KG1 (cell line): ENCODE data around the gene COQ10A.

Experiments used
- DNase-seq: peaks from one replicate; lab custom pipeline; 2025; lab: John Stamatoyannopoulos, UW

Gene COQ10A

DNA sequence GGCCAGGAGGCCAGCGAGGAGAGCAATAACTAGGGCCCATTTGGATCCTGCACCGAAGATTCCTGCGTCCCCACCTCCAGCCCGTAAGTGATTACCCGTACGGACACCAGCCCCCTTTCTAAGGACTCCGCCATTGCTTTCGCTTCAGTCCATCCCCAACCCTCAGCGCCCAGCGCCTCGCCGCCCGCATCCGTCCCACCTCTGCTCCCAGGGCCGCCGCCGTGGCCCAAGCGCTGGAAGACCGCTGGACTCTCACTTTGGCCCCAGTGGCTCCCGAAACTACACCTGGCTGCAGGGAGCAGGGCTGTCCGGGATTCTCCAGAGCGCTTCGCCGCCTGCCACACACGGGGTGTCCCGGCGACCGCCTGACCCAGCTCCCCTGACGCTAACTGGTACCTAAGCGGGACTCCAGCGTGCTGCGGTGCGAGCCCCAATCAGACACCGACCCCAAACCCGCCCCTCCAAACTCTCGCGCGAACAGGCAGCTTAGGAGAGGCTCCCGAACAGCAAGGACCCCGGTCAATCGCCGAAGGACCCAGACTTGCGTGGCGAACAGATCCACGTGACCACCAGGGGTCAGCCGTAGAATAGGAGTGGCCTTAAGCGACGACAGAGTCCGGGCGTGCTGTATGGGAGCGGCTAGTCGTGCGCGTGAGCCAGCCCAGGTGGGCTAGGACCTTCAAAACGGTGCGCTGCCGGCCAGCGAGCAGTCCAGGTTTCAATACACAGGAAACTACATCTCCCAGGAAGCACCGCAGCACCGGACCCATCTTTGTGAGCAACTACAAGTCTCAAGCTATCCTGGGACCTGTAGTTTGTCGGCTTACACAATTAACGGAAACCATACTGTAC is 49.1 kb downstream of the COQ10A start, which contains the start of gene CNPY2:
Gene CNPY2, minus strand, starts transcription at position 367 of the 852 bp plus-strand sequence. CDS start 771 bp downstream, outside the sequence.
- peak; percentile 43 for DNase-seq

DNA sequence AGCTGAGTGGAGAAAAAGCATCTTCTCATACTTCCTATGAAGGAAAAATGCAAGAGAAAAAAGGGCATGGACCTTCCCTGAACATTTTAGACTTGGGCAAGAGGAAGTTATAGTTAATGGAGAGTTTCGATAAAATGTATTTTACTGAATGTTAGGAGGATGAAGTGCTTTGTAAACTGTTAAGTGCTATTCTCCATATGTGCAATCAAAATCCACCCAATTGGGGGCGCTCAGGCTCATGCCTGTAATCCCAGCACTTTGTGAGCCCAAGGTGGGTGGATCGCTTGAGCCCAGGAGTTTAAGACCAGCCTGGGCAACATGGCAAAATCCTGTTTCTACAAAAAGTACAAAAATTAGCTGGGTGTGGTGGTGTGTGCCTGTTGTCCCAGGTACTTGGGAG is 50.9 kb downstream of the COQ10A start:
- no peak for DNase-seq
